ENCODE results near the gene BPIFB2. TPM values are rescaled to one million over a fixed set of nuclear protein-coding genes. Genes with fewer than 3 reads are reported as not detected.

The BPIFB2 gene
- total and polyA plus RNA-seq, 10 of the 15 experiments (the other 5 are each of a cell fraction or from before 2014, with no cell fraction given) = not detected

- TF ChIP-seq BCL3 (IDR thresholded peaks at IDR 0.05; ENCODE audit: borderline replicate concordance, insufficient read depth, low read depth, low read length, poor library complexity, severe bottlenecking) (no peak), ATF2 (IDR thresholded peaks at IDR 0.05; ENCODE audit: low read length) (no peak)
Measured at GRCh38 chr20:33054791-33055190, 47.3 kb downstream of the BPIFB2 start (continued).

GRCh38 chr20:33059136-33059535 is 51.6 kb downstream of the BPIFB2 start:
- no peak overlapping the region for H2AFZ ChIP-seq (ENCODE audit: control insufficient read depth, low read depth, low read length)
- no peak for FAIRE-seq
- BruUV-seq (replicated peaks) = no TSS peak
- TF ChIP-seq E4F1 (IDR thresholded peaks at IDR 0.05; ENCODE audit: borderline replicate concordance, partially characterized antibody) (no peak), POLR2AphosphoS2 (IDR thresholded peaks at IDR 0.05; ENCODE audit: low read depth, low read length) (no peak), SPI1 (IDR thresholded peaks at IDR 0.05; ENCODE audit: borderline replicate concordance, insufficient read depth, low read depth, low read length) (no peak), SMAD5 (IDR thresholded peaks at IDR 0.05; ENCODE audit: low read depth) (no peak), ASH2L (IDR thresholded peaks at IDR 0.05; ENCODE audit: borderline replicate concordance, low read depth) (no peak), LARP7 (IDR thresholded peaks at IDR 0.05) (no peak), MYC (IDR thresholded peaks at IDR 0.05; ENCODE audit: insufficient read depth, insufficient read length, insufficient replicate concordance, low read length, severe bottlenecking) (no peak), E2F4 (IDR thresholded peaks at IDR 0.05; ENCODE audit: low read depth, low read length) (no peak), RB1 (IDR thresholded peaks at IDR 0.05; ENCODE audit: borderline replicate concordance) (no peak), MTA3 (IDR thresholded peaks at IDR 0.05; ENCODE audit: borderline replicate concordance, low read length) (no peak), RELB (IDR thresholded peaks at IDR 0.05; ENCODE audit: low read depth) (no peak), NR2F1 (conservative IDR thresholded peaks at IDR 0.05) (no peak), SMAD1 (IDR thresholded peaks at IDR 0.05; ENCODE audit: low read depth, partially characterized antibody) (no peak), ZSCAN29 (IDR thresholded peaks at IDR 0.05) (no peak)

More at GRCh38 chr20:33059136-33059535, 51.6 kb downstream of the BPIFB2 start:
- H3K4me1 ChIP-seq (ENCODE audit: control insufficient read depth, insufficient read depth, low read length) = no peaks in the 10 kb centered on the region
- SMC1A ChIA-PET (ENCODE audit: uncharacterized antibody, unreplicated experiment) = no interaction called here
- no peak overlapping the region for H3K9ac ChIP-seq (ENCODE audit: control insufficient read depth, insufficient read depth, low read length)
- CTCF ChIA-PET = no interaction called here
- H3K4me3 ChIP-seq = no peak overlapping the region
- WGBS (ENCODE audit: insufficient coverage, insufficient replicate concordance, low lambda C conversion rate, missing lambda C conversion rate) = 14% methylated on average over 7 of the region's 7 CpGs
- no peaks in the 10 kb centered on the region for H3K79me2 ChIP-seq (ENCODE audit: control insufficient read depth, insufficient read depth, low read length)
- RAD21 ChIA-PET (ENCODE audit: unreplicated experiment) = no interaction called here
- intact Hi-C loops (cut with micrococcal nuclease; ENCODE audit: unreplicated experiment) = no loop called here
- H3K36me3 ChIP-seq (ENCODE audit: control insufficient read depth in 2 of 2, insufficient read depth in 2 of 2, low read length in 1 of 2) = no peaks in the 10 kb centered on the region
- in situ Hi-C loops (cut with MboI) = no loop called here
- no peaks in the 10 kb centered on the region; a peak in 1 of 4 replicates for H3K27me3 ChIP-seq (replicated peaks in 1 of 2; ENCODE audit: control insufficient read depth in 2 of 2, insufficient read depth in 2 of 2, low read length in 1 of 2)
- DNase-seq (ENCODE audit: low read depth, low spot score) (no peak), ATAC-seq (no peak)
- no peaks in the 10 kb centered on the region for H4K20me1 ChIP-seq (ENCODE audit: control insufficient read depth, insufficient read depth)
- no peaks in the 10 kb centered on the region for H3K9me3 ChIP-seq (replicated peaks; ENCODE audit: control insufficient read depth, insufficient read depth, low read length)
- H3K4me2 ChIP-seq (ENCODE audit: control insufficient read depth, insufficient read depth) = no peak overlapping the region
- POLR2A ChIA-PET = no interaction called here
- H3K27ac ChIP-seq (ENCODE audit: control insufficient read depth, insufficient read depth) = no peak overlapping the region

Measured in GM12878 (cell line).